PC-9 (cell line): ENCODE measurements around the gene TRAPPC3. TPM values are rescaled to one million over a fixed set of nuclear protein-coding genes. Genes with fewer than 3 reads are reported as not detected.

Source experiments
- BruUV-seq: library from RNA; stranded (reverse); fragments of 400-500 nt; replicated peaks from 2 replicates; lab custom pipeline; 2021; lab: Mats Ljungman, UMichigan
- CTCF ChIA-PET: fragments of 300-600 bp; sonication (Branson Sonifier 250); formaldehyde crosslinking; loops from one replicate; lab custom pipeline; 2022; ENCODE audit warnings: antibody characterized with exemption; lab: Charles Lee
- POLR2A ChIA-PET: fragments of 300-600 bp; sonication (Branson Sonifier 250); formaldehyde crosslinking; loops from one replicate; lab custom pipeline; 2022; ENCODE audit warnings: antibody characterized with exemption; ENCODE audit not compliant: unreplicated experiment; lab: Charles Lee
- DNase-seq, 2 experiments: peaks; one replicate each; pipeline versions ENCODE4 v3.0.0 to v3.0.0-alpha.2; 2015 to 2022; ENCODE audit warnings: mixed read lengths in 1 of 2
- H2AFZ ChIP-seq: fragments of 200-600 bp; sonication (generic); 2 replicates; pipeline ENCODE4 v1.8.1; 2017; ENCODE audit warnings: antibody characterized with exemption
- H3F3A ChIP-seq: fragments of 200-600 bp; sonication (generic); 2 replicates; pipeline ENCODE4 v1.8.1; 2017; ENCODE audit warnings: antibody characterized with exemption, mild to moderate bottlenecking, low read depth; ENCODE audit not compliant: insufficient read depth
- H3K27ac ChIP-seq: fragments of 200-600 bp; sonication (generic); 2 replicates; pipeline ENCODE4 v1.6.1; 2016; ENCODE audit warnings: mixed run types
- H3K27me3 ChIP-seq: fragments of 200-600 bp; sonication (generic); 2 replicates; pipeline ENCODE4 v1.6.1; 2016; ENCODE audit warnings: low read depth, mixed run types; ENCODE audit not compliant: insufficient read depth
- H3K36me3 ChIP-seq: fragments of 200-600 bp; sonication (generic); 2 replicates; pipeline ENCODE4 v1.6.1; 2016; ENCODE audit warnings: low read depth, mixed run types
- H3K4me1 ChIP-seq: fragments of 200-600 bp; sonication (generic); replicated peaks from 2 replicates; pipeline ENCODE4 v1.6.1; 2016; ENCODE audit warnings: mixed run types; ENCODE audit not compliant: insufficient read depth
- H3K4me2 ChIP-seq: fragments of 200-600 bp; sonication (generic); 2 replicates; pipeline ENCODE4 v1.6.1; 2017; ENCODE audit warnings: mixed run types
- H3K4me3 ChIP-seq: fragments of 200-600 bp; sonication (generic); 2 replicates; pipeline ENCODE4 v1.6.1; 2016; ENCODE audit warnings: mixed run types
- H3K79me2 ChIP-seq: fragments of 200-600 bp; sonication (generic); 2 replicates; pipeline ENCODE4 v1.6.1; 2017; ENCODE audit warnings: low read depth, mixed run types
- H3K9me2 ChIP-seq: fragments of 200-600 bp; sonication (generic); 2 replicates; pipeline ENCODE4 v1.8.1; 2017; ENCODE audit warnings: mild to moderate bottlenecking; ENCODE audit not compliant: insufficient read depth
- H3K9me3 ChIP-seq: fragments of 200-600 bp; sonication (generic); 2 replicates; pipeline ENCODE4 v1.8.1; 2016; ENCODE audit warnings: low read depth; ENCODE audit not compliant: insufficient read depth
- H4K20me1 ChIP-seq: fragments of 200-600 bp; sonication (generic); 2 replicates; pipeline ENCODE4 v1.8.1; 2017; ENCODE audit not compliant: insufficient read depth
- CTCF ChIP-seq: fragments of 200-600 bp; sonication (generic); conservative IDR thresholded peaks from 2 replicates; pipeline ENCODE4 v1.6.1; 2017; ENCODE audit warnings: mixed run types, antibody characterized with exemption, mild to moderate bottlenecking, moderate library complexity
- EZH2 ChIP-seq: fragments of 200-600 bp; sonication (generic); IDR thresholded peaks from 2 replicates; pipeline ENCODE4 v1.8.0; 2017; ENCODE audit warnings: antibody characterized with exemption, low read depth
- intact Hi-C: fragments of 100-400 bp; cut with micrococcal nuclease; formaldehyde crosslinking; loops from one replicate; pipeline ENCODE4 v1.10.0; 2022; ENCODE audit not compliant: unreplicated experiment
- total RNA-seq: library from RNA; stranded (reverse); gene quantifications from 2 replicates; pipeline ENCODE4 v1.2.3, GENCODE V29; 2021

The TRAPPC3 gene
- total RNA-seq, 1 experiment from 2014 or later = 116 TPM

GRCh38 chr1:36126005-36126716, 23.1 kb downstream of the TRAPPC3 start:
- DNase-seq = no peak
- no peaks in the 10 kb centered on the region for H4K20me1 ChIP-seq
- H3K4me3 ChIP-seq = no peak overlapping the region
- ChIA-PET CTCF (no interaction called here), POLR2A (no interaction called here)
- H2AFZ ChIP-seq = no peak overlapping the region
- intact Hi-C loops = no loop called here
- no peaks in the 10 kb centered on the region for H3K9me2 ChIP-seq
- H3K36me3 ChIP-seq = no peaks in the 10 kb centered on the region
- H3K4me2 ChIP-seq = no peak overlapping the region
- no peaks in the 10 kb centered on the region for H3K4me1 ChIP-seq
- TF ChIP-seq EZH2 = no peak
- no peak for TF ChIP-seq CTCF
- no peak overlapping the region for H3K27ac ChIP-seq
- no peaks in the 10 kb centered on the region for H3F3A ChIP-seq
- peaks cover 25% of the 10 kb centered on the region for H3K27me3 ChIP-seq
- H3K9me3 ChIP-seq = no peaks in the 10 kb centered on the region
- no peaks in the 10 kb centered on the region for H3K79me2 ChIP-seq
- no TSS peak for BruUV-seq

- CTCF ChIA-PET = no interaction called here
- H3K4me2 ChIP-seq = no peak within 1 kb of the TSS
- no peaks in the 10 kb centered on the region for H3K9me2 ChIP-seq
- POLR2A ChIA-PET = no interaction called here
- no peak for TF ChIP-seq EZH2
- no peak for TF ChIP-seq CTCF
- H3K27ac ChIP-seq = no peak within 1 kb of the TSS
- H3K9me3 ChIP-seq = no peaks in the 10 kb centered on the region
- H3K36me3 ChIP-seq = no peaks in the 10 kb centered on the region
- no peak within 1 kb of the TSS for H3K4me3 ChIP-seq
- peak in 1 of 2 experiments; percentile 15 for DNase-seq
- peaks cover 25% of the 10 kb centered on the region for H3K27me3 ChIP-seq
- no peaks in the 10 kb centered on the region for H4K20me1 ChIP-seq
- no peaks in the 10 kb centered on the region for H3K79me2 ChIP-seq
- no TSS peak for BruUV-seq
- intact Hi-C loops = no loop called here
- no peaks in the 10 kb centered on the region for H3K4me1 ChIP-seq
- H2AFZ ChIP-seq = no peak within 1 kb of the TSS
- no peaks in the 10 kb centered on the region for H3F3A ChIP-seq
Observed at GRCh38 chr1:36125129-36125991, 23.9 kb downstream of the TRAPPC3 start, which contains the start of gene COL8A2. TSS of gene COL8A2 (minus strand) at chr1:36125222. CDS start at chr1:36100242, 24,980 bp downstream.

GRCh38 chr1:36124404-36125128, 24.7 kb downstream of the TRAPPC3 start:
- Histone ChIP-seq H3K9me2 (no peaks in the 10 kb centered on the region), H3K4me3 (no peak overlapping the region), H3K9me3 (no peaks in the 10 kb centered on the region), H3K79me2 (no peaks in the 10 kb centered on the region), H3K36me3 (no peaks in the 10 kb centered on the region), H3K27ac (no peak overlapping the region), H3F3A (no peaks in the 10 kb centered on the region), H3K4me1 (no peaks in the 10 kb centered on the region), H3K4me2 (no peak overlapping the region), H2AFZ (no peak overlapping the region), H4K20me1 (no peaks in the 10 kb centered on the region), H3K27me3 (peaks cover 25% of the 10 kb centered on the region)
- POLR2A ChIA-PET = no interaction called here
- CTCF ChIA-PET = no interaction called here
- TF ChIP-seq CTCF = no peak
- TF ChIP-seq EZH2 = no peak
- DNase-seq = no peak
- intact Hi-C loops = no loop called here
- no TSS peak for BruUV-seq
